Measurements from ENCODE around the gene PDLIM7.

DNA sequence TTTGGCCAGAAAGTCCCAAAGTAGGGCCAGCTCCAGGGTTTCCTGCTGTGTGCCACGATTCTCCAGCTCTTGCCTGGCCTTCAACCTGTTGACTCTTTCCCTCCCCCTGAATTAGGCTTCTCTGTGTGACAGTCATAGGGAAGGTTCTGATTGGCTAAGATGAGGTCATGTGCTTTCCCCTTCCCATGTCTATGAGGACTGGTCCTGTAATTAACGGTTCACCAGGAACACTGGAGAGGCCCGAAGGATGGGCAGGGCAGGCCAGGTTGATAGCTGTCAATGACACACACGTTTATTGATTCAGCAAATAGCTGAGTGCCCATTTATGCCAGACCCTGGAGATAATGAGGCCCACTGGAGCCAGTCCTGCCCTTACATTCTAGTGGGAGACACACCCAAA lies 59.8 kb downstream of the PDLIM7 start:
- TF ChIP-seq, protein P1, sequence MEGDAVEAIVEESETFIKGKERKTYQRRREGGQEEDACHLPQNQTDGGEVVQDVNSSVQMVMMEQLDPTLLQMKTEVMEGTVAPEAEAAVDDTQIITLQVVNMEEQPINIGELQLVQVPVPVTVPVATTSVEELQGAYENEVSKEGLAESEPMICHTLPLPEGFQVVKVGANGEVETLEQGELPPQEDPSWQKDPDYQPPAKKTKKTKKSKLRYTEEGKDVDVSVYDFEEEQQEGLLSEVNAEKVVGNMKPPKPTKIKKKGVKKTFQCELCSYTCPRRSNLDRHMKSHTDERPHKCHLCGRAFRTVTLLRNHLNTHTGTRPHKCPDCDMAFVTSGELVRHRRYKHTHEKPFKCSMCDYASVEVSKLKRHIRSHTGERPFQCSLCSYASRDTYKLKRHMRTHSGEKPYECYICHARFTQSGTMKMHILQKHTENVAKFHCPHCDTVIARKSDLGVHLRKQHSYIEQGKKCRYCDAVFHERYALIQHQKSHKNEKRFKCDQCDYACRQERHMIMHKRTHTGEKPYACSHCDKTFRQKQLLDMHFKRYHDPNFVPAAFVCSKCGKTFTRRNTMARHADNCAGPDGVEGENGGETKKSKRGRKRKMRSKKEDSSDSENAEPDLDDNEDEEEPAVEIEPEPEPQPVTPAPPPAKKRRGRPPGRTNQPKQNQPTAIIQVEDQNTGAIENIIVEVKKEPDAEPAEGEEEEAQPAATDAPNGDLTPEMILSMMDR (IDR thresholded peaks at IDR 0.05) = no peak
- no peak for TF ChIP-seq POLR2A (IDR thresholded peaks at IDR 0.05)
